Endothelial cell (in vitro differentiated cells): Measurements from ENCODE around the gene KIF6. TPM values are rescaled to one million over a fixed set of nuclear protein-coding genes. Genes with fewer than 3 reads are reported as not detected.

Experiments
- DNase-seq: peaks from one replicate; pipeline ENCODE4 v3.0.0; 2021; ENCODE audit warnings: low spot score
- H3K27ac Mint-ChIP-seq: one replicate; pipeline ENCODE4 v1.8.0; 2021; ENCODE audit warnings: mixed read lengths, inconsistent platforms; ENCODE audit not compliant: unreplicated experiment
- H3K27me3 Mint-ChIP-seq: one replicate; pipeline ENCODE4 v1.8.0; 2021; ENCODE audit warnings: mild to moderate bottlenecking, moderate library complexity, mixed read lengths, inconsistent platforms; ENCODE audit not compliant: unreplicated experiment
- H3K36me3 Mint-ChIP-seq: one replicate; pipeline ENCODE4 v1.8.0; 2021; ENCODE audit warnings: mild to moderate bottlenecking, low read depth, mixed read lengths, inconsistent platforms; ENCODE audit not compliant: unreplicated experiment
- H3K4me1 Mint-ChIP-seq: one replicate; pipeline ENCODE4 v1.8.0; 2021; ENCODE audit warnings: mild to moderate bottlenecking, mixed read lengths, inconsistent platforms; ENCODE audit not compliant: unreplicated experiment
- H3K4me3 Mint-ChIP-seq: one replicate; pipeline ENCODE4 v1.8.0; 2021; ENCODE audit warnings: mild to moderate bottlenecking, mixed read lengths, inconsistent platforms; ENCODE audit not compliant: unreplicated experiment
- H3K9me3 Mint-ChIP-seq: one replicate; pipeline ENCODE4 v1.8.0; 2021; ENCODE audit warnings: mixed read lengths, inconsistent platforms; ENCODE audit not compliant: unreplicated experiment
- CTCF ChIP-seq: fragments of 200-600 bp; sonication (generic); IDR thresholded peaks from one replicate; pipeline ENCODE4 v1.5.0; 2021; ENCODE audit warnings: antibody characterized with exemption; ENCODE audit not compliant: unreplicated experiment
- total RNA-seq: library from RNA; stranded (reverse); fragmentation: NEBNext Ultra II Directional; extraction: Animal tissue kit (Norgen Biotek cat#: 25700); gene quantifications from one replicate; pipeline ENCODE4 v1.2.1, GENCODE V29; 2021; ENCODE audit not compliant: unreplicated experiment

KIF6 gene
- total RNA-seq, 1 donor from 2014 or later, result 0.46 TPM

- no peak overlapping the region for H3K4me3 Mint-ChIP-seq
- H3K9me3 Mint-ChIP-seq, result no peaks in the 10 kb centered on the region
- no peaks in the 10 kb centered on the region for H3K4me1 Mint-ChIP-seq
- H3K27me3 Mint-ChIP-seq, result no peaks in the 10 kb centered on the region
- H3K36me3 Mint-ChIP-seq, result no peaks in the 10 kb centered on the region
- no peak for TF ChIP-seq CTCF
- DNase-seq, result no peak
- H3K27ac Mint-ChIP-seq, result no peak overlapping the region
Observed at GRCh38 chr6:39625209-39625608, 100.0 kb downstream of the KIF6 start.

GRCh38 chr6:39623750-39624149 is 101.5 kb downstream of the KIF6 start:
- Mint-ChIP-seq H3K9me3 (no peaks in the 10 kb centered on the region), H3K36me3 (no peaks in the 10 kb centered on the region), H3K27me3 (no peaks in the 10 kb centered on the region), H3K27ac (no peak overlapping the region), H3K4me3 (no peak overlapping the region), H3K4me1 (no peaks in the 10 kb centered on the region)
- TF ChIP-seq CTCF, result no peak
- no peak for DNase-seq

GRCh38 chr6:39617520-39617919 is 107.7 kb downstream of the KIF6 start:
- H3K36me3 Mint-ChIP-seq, result no peaks in the 10 kb centered on the region
- H3K27ac Mint-ChIP-seq, result no peak overlapping the region
- H3K27me3 Mint-ChIP-seq, result no peaks in the 10 kb centered on the region
- no peak overlapping the region for H3K4me3 Mint-ChIP-seq
- H3K9me3 Mint-ChIP-seq, result no peaks in the 10 kb centered on the region
- H3K4me1 Mint-ChIP-seq, result peaks cover 4% of the 10 kb centered on the region
- DNase-seq, result no peak
- no peak for TF ChIP-seq CTCF

GRCh38 chr6:39617026-39617425 is 108.2 kb downstream of the KIF6 start:
- Mint-ChIP-seq H3K4me3 (no peak overlapping the region), H3K9me3 (no peaks in the 10 kb centered on the region), H3K36me3 (no peaks in the 10 kb centered on the region), H3K27me3 (no peaks in the 10 kb centered on the region), H3K4me1 (peaks cover 4% of the 10 kb centered on the region), H3K27ac (no peak overlapping the region)
- no peak for DNase-seq
- TF ChIP-seq CTCF, result no peak

GRCh38 chr6:39615622-39616021 is 109.6 kb downstream of the KIF6 start:
- H3K4me3 Mint-ChIP-seq, result no peak overlapping the region
- H3K9me3 Mint-ChIP-seq, result no peaks in the 10 kb centered on the region
- H3K36me3 Mint-ChIP-seq, result no peaks in the 10 kb centered on the region
- no peak for DNase-seq
- H3K27ac Mint-ChIP-seq, result no peak overlapping the region
- no peak for TF ChIP-seq CTCF
- no peaks in the 10 kb centered on the region for H3K27me3 Mint-ChIP-seq
- peaks cover 4% of the 10 kb centered on the region for H3K4me1 Mint-ChIP-seq
